Stimulated activated CD8-positive, alpha-beta memory T cell treated with anti-CD3 and anti-CD28 coated beads, Interleukin-4, amount 100 ng/mL, for 1 hour (primary cell): ENCODE measurements around the gene NDUFB6.
"Not testable (repeated sequence)": the region's sequence is repeated elsewhere in the genome, so short reads cannot be mapped to it uniquely, and the experiment has no call there.

Source experiments
- DNase-seq, 2 donors: peaks; one replicate each; pipeline ENCODE4 v3.0.0-alpha.2; 2020; ENCODE audit warnings: low read depth in 2 of 2, low spot score in 1 of 2

Gene NDUFB6

DNA sequence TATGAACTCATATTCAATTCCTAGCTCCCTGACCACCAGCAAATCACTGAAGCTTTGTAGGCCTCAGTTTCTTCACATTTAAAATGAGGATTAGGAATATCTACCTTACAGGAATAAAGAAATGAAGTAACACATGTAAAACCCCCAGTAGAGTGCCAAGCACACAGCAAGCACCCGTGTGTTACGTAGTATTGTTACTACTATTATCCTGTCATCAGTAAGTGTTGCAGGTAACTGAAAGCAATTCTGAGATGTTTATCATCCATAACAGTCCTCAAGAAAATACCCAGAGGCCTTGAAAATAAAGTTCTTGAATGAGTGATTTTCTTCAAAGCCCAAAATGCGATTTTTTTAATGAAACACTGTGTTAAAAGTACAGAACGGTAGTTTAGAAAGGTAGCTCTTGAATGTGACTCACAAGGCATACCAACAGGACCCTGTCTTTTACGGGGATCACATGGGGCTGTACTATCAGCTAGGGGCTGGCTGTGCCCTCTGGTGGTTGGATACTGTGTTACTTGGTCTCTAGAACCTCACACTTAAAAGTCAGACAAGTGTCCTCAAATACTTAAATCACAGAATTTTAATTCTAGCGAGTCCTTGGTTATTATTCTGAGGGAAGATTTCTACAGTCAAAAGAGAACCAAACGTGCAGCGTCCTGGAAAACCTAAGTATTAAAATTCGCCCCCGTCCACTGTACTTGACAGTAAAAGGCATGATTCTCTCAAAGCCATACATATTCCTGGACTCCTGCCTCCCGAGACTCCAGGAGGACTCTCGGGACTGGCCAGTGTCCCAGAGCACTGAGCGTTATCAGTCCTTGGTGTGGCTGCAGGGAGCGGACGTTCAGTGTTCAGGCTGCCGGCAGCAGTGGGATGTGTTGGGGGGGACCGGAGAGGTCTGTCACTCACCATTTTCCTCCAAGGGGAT is 725 bp downstream of the NDUFB6 start:
- peak in 1 of 2 donors; percentile 58 for DNase-seq

DNA sequence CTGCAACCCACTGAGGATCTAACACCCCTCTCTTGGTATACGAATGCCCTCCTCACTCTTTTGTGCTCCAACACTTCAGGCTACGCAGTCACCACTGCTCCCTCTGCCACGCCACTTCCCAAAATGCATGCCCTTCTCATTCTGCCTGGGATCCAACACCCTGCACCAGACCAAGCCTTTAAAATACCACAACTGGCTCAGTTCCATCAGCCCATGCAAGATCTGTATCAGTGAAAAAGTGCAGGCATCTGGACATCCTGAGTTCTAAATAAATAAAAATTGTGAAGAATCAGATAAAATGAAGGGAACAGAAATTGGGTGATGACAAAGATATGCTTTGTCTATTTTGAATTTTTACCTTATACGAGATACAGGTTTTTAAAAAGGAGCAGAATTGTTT is 2.7 kb downstream of the NDUFB6 start:
- no peak for DNase-seq

DNA sequence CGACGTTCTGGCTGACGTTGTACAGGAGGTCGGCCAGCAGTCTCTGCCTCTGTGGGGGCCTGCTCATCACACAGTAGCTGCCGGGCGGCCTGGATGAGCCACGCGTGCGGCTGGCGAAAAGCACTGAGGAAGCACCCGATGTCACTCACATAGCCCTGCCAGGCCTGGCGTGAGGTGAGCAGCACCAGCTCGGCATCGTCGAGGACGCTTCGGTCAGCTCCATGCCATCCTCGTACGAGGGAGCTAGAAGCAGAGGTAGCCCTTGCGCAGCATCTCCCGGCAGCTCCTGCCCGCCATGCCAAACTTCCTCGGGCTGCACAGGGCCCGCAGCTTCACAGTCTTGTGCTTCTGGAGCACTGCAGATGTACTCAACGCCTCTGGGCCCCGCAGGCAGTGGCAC is 6.2 kb downstream of the NDUFB6 start:
- no peak for DNase-seq

DNA sequence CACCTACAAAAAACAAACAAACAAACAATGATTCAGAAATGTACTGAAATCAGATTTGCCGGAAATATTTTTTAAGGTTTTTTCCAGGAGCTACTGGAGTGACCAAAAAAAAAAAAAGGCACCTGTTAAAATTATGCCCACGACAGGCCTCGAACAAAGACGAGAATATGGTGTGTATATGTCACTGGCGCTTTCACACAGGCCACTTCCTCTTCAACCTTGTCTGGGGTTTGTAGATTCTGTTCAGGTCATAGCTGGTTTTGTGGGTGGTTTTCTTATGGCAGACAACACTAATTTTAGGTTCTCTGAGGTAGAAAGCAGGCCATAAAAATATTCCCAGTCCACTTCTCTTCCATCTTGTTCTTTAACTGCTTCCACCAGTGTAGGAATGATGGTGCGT is 7.0 kb downstream of the NDUFB6 start:
- no peak for DNase-seq

DNA sequence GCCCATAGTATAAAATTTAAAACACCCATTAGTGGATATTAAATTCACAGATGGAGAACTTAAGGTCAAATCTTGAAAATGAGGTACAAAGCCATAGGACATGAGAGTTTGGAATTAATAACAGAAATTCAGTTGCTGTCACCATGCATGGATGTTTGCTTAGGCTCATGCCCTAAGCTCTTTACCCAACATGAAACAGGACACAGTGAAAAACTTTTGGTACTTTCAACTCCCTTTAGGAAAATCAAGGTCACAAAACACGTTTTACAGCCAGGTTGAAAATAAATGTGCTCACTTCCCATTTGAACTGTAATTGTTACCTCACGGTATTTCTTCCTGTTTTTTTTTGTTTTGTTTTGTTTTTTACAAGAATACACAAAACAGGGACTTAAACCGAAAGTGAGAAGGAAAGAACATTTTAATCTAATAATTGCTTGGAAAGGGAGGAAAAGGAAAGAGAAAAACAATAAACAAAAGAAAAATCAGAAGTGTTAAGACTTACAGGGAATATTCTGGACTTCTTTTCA is 14.5 kb downstream of the NDUFB6 start:
- DNase-seq: no peak

DNA sequence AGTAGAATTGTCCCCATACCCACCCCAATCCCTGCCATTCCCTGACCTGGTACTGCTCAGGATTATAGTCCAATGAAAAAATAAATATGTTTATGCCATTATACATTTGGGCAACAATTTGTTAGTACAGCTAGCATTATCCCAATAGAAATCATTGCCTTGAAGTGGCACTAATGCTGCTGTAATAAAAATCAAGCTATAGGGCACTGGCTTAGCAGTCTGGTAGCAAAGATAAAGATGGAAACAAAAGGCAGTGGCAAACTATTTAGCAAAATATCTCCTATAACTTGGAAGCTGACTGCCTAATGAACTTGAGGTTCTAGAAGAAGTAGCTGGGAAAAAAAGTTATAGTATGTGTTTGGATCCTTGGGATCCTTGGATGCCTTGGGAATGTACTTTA is 18.4 kb downstream of the NDUFB6 start:
- no peak for DNase-seq

DNA sequence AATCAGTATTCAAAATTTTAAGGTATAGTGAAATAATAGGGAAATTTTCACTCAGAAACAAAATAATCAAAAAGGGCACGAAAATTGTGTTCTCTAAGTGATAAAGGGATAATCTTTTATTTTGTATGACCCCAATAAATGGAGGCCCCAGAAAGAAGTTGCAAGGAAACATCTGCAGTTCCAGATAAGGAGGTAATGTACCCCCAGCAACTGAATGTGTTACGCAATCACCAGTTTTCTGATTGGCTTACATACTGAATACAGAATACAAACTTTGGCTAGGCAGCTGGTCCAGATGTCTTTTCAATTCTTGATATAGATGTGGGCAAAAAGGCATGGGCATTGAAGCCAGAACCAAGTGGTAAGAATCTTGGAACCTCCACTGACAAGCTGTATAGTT is 18.9 kb downstream of the NDUFB6 start:
- no peak for DNase-seq

DNA sequence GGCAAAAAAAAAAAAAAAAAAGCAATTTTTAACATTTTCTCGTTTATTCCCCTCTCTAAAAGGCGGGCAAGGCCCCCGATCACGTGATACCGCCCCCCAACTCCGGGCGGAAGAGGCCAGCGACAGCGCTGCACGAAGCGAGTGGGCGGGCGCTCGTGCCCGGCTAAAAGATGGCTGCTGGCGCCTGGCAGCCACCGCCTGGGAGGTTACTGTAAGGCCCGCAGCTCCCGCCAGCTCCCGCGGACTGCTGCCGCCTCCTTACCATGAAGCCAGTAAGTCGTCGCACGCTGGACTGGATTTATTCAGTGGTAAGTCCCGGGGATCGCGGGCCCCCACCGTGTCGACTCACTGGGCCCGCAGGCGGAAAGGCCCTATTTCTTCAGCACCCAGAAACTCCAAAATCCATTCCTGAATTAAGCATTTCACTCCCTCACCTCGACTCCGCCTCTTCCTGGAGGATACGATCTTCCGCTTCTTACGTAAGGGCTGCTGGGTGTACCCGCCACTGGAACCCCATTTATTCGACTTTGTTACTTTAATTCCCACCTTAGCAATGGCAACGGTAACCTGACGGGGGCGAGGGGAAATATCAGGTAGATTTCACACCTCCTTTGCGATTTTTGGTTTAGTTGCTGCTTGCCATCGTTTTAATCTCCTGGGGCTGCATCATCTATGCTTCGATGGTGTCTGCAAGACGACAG is 20.6 kb downstream of the NDUFB6 start, which contains the start of the genes SMIM27 and TOPORS:
Gene SMIM27 (plus strand): TSS at position 156 of the 701 bp plus-strand sequence. CDS start 108 bp downstream, at position 264.
Gene TOPORS (minus strand): TSS at position 415 of the 701 bp plus-strand sequence. CDS start 150 bp downstream, at position 265.
- DNase-seq: peak; percentile 81 to 82

DNA sequence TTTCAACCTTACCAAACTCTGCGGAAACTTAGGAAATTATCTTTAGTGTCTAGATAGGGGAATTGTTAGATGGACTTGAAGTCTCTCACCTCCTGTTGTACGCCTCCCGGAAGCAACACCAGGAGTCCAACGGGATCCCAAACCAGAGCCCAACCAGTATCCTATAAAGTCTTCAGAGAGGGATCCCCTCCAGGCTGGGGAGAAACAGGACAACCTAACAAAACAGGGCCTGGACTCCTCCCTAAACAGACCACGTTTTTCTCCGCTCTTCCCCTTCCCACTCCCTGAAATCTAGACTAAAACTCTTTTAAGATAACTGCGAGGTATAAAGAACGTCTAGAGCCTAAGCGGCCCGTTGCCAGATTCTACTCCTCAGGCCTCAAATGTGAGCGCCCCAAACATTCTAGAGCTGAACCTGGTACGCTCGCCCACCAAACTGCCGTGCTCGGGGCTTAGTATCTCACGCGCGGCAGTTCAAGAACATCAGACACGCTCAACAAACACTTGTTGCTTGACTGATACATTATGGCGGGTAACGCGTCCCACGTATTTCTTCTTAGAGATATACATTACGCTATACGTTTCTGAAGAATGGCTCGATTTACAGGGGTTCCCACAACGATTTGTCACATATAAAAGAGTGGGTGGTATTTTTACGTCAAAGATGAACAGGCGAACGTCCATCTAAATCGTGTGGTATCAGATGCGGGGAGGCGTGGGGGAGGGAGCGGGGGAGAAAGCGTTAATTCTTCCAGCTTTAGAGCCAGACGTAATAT is 21.5 kb downstream of the NDUFB6 start:
- no peak for DNase-seq

DNA sequence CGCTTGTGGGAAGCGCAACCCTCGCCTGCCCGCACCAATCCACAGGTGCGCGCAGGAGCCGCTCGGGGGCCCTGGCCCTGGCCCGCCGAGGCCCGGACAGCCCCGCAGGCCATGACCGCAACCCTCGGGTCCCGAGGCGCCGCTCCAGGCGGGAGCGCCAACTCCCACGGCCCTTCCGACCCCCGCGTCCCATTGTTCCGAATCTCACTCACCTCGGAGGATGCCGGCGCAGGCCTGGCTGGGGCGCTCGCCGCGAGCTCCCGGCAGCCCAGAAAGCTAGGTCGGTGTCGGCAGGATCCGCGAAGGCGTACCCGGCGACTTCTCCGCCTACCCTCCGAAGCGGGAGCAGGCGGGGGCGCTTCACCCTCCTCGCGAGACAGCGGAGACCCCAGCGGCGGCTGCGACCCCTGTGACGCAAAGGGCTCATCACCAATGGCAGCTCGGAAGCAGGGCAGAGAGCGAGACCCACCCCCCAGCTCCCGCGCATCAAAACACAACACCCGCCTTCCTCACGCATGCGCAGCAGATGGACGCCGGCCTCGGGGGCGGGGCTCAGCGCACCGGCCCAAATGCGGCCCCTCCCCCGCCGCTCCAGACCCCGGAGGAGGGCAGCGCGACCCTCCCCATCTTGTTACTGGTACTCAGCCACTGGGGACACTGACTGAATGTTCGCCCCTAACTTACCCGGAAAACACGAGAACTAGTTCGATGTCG is 22.2 kb downstream of the NDUFB6 start:
- peak; percentile 79 to 88 for DNase-seq

DNA sequence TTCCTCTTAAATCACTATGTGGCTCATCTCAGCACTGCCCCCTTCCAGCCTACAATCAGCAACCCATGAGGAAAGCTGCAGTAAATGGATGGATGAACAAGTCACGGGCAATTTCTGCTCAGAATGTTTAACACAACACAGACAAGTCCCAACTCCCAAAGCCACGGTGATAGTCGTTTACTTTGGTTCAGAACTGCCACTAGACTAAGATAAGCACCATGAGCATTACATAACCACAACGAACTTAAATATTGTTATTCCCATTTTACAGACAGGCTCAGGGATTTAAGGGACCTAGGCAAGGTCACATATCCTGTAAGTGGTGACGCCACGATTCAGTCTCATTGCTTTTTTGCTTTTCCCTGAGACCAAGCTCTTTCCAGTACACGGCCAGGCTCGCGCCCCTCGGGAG is 22.8 kb downstream of the NDUFB6 start:
- DNase-seq: no peak

DNA sequence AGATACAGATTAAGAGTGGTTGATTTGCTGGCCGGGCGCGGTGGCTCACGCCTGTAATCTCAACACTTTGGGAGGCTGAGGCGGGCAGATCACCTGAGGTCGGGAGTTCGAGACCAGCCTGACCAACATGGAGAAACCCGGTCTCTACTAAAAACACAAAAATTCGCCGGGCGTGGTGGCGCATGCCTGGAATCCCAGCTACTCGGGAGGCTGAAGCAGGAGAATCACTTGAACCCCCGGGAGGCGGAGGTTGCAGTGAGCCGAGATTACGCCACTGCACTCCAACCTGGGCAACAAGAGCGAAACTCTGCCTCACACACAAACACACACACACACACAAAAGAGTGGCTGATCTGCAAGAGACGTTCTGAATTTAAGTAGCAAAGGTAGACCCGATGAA is 24.7 kb downstream of the NDUFB6 start:
- DNase-seq: not testable (repeated sequence)

DNA sequence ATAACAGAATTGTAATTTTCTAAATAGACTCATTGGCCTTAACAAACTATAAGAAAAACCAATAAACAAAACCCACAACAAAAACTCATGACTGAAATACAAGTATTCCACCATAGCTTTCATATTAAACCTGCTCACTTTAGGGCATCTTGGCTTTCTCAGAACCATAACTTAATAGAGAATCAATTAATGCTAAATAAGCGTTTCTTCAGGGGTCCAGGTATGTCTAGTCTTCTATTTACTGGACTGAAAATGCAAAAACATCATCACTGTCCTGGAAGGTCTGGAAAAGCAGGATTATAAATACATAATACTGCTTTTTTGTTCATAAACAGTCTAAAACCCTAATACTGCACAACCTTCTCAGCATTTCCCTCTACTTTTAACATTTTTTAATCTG is 27.1 kb downstream of the NDUFB6 start:
- no peak for DNase-seq

DNA sequence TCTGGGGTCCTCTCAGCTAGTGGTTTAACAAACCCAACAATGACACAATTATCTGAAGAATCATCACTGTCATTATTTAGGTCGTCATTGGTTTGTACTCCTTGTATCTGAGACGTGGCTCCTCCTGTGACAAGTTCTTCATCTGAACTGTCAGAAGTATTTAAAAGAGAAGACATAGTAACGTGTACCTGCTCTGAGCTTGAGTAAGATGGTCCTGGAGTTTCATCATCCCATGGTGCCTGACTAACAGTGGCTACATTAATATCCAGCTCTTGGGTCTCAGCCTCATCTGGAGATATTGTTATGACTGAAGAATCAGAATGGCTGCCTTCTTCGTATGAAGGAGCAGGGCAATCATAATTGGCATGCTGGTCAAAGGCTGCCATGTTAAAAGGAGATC is 29.9 kb downstream of the NDUFB6 start:
- no peak for DNase-seq

DNA sequence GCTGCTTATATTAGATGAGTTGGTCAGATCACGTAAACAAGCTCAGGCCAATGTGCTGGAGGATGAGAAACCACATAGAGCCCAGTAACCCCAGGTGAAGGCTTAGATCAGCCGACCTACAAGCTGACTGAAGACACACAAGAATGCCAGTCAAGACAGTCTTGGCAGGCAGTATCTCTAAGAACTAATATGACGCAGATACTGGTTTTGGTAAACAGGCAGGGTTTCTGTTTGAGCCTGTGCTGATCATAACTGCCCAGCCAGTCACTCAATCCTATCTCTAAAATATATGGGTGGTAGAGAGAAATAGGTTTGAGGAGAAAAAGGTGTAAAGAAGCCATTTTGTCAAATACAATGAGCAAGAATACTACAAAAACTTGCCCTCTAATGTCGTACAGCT is 39.1 kb downstream of the NDUFB6 start:
- DNase-seq: no peak

DNA sequence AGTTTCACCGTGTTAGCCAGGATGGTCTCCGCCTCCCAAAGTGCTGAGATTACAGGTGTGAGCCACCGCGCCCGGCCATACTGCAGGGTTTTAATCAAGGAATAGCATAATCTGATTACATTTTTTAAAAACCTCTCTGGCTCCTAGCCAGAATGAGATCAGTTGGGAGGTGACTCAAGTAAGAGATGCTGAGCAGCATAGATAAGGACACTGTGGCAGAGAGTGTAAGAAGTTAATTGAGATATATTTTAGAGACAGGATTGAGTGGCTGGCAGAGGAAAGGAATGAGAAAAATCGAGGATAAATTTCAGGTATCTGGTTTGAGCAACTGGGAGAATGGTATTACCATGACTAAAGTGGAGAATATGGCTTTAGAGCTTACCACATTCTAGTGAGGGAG is 39.6 kb downstream of the NDUFB6 start:
- no peak for DNase-seq

DNA sequence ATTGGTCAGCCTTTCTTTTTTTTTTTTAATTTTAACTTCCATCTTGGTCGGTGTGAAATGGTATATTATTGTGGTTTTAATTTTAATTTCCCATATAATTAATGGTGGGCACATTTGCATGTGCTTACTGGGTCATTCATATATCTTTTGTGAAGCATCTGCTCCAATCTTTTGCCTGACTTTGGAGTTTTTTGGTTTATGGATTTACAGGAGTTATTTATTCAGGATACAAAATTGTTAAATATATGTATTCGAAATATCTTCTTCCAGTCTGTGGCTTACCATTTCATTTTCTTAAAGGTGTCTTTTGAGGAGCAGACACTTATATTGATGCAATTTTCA is 46.3 kb downstream of the NDUFB6 start:
- DNase-seq: no peak

DNA sequence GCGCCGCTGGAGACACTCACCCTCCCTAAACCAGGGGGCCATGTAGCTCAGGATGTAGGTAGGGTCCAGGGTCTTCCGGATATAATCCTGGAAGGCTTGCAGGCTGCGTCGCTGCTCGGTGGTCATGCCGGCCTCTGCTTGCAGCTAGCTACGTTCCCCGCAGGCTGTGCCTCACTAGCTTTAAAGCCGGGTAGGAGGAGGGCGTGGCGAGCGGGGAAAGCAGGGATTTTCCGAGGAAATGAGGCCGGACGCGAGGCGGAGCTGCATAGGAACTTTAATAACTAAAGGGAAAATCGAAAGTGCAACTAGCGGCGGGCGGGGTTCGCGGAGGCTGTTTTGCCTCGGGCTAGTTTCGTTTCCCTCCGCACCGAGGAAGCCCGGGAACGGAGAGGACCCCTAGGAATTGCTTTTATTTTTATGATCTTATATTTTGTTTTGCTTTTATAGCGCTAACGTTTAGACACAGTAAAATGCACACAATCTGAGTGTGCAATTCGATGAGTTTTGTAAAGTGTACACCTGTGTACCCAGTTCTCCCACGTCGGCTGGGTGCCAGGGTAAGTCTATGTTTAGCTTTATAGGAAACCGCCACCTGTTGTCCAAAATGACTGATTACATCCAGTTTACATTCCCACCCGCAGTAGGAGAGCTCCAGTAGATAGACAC is 46.8 kb downstream of the NDUFB6 start, which contains the start of gene RIGI:
Gene RIGI (minus strand): TSS at position 156 of the 666 bp plus-strand sequence. CDS start 30 bp downstream, at position 126.
- peak; percentile 54 to 75 for DNase-seq

DNA sequence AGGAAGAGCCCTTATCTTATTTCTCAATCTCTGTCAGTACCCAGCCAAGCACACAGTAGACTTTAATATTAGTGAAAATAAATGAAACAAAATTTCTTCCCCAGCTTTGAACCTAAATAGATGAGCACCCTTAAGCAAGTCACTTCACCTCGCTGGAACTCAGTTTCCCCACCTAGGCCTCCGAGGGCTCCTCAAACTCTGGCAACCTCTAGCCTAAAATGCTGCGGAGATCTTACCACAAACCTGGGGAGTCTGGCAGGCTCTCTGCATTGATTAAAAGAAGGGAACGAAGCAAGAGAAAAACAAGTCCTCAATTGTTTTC is 47.3 kb downstream of the NDUFB6 start:
- DNase-seq: no peak
